Stimulated activated CD4-positive, alpha-beta T cell treated with anti-CD3 and anti-CD28 coated beads, Interleukin-2, amount 100 ng/mL, for 4 hours (primary cell): ENCODE measurements around the gene GADD45G.
A peak's percentile ranks its signal among the peaks of the same experiment; 100 is the strongest.

Experiments used
- DNase-seq: peaks from one replicate; pipeline ENCODE4 v3.0.0-alpha.2; 2020; ENCODE audit warnings: low read depth

The GADD45G gene, protein sequence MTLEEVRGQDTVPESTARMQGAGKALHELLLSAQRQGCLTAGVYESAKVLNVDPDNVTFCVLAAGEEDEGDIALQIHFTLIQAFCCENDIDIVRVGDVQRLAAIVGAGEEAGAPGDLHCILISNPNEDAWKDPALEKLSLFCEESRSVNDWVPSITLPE

DNA sequence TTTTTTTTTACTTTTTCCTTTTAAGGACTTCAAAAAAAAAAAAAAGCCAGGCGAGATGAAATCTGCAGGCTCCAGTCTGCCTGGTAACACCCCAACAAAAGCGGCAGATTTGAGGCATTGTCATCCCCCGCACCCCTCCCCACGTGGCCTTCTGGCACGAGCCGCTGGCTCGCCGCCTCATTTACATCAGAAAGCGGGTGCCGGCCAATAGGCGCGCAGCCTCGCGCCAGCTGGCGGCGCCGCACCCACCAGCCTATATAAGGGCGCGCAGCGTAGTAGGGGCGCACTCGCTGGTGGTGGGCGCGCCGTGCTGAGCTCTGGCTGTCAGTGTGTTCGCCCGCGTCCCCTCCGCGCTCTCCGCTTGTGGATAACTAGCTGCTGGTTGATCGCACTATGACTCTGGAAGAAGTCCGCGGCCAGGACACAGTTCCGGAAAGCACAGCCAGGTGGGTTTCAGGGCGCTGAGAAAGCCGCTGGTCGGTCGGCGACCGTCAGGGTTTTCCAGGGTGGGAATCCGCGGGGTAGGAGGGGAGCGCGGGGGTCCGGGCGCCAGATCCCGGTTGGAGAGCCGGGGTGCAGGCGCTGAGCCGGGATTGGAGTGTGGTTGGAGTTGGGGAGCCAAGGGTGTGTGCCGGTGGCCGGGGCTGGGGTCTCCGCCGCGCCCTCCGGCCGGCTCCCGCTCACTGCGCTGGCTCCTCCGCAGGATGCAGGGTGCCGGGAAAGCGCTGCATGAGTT, at the start of gene GADD45G:
Gene GADD45G, plus strand, starts transcription at position 284 of the 736 bp plus-strand sequence. Its CDS starts 110 bp downstream, at position 394.
- DNase-seq: peak; percentile 90

DNA sequence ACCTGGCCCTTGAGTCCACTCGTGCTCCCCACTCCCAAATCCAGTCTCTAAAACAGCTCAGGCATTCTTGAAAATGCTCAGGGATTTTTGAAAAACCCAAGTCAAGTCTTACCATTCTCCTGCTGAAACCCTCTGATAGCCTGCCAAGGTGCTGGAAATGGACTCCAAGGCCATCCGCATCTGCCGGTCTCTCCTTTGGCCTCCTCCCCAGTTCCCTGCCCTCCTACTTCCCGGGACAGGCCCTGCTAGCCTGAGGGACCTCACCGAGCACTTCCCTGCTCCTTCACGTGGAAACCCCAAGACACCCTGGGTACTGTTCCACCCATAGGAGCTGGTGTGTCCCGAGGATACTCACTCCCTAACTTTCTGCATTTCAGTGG, 49.8 kb upstream of the GADD45G start:
- no peak for DNase-seq

DNA sequence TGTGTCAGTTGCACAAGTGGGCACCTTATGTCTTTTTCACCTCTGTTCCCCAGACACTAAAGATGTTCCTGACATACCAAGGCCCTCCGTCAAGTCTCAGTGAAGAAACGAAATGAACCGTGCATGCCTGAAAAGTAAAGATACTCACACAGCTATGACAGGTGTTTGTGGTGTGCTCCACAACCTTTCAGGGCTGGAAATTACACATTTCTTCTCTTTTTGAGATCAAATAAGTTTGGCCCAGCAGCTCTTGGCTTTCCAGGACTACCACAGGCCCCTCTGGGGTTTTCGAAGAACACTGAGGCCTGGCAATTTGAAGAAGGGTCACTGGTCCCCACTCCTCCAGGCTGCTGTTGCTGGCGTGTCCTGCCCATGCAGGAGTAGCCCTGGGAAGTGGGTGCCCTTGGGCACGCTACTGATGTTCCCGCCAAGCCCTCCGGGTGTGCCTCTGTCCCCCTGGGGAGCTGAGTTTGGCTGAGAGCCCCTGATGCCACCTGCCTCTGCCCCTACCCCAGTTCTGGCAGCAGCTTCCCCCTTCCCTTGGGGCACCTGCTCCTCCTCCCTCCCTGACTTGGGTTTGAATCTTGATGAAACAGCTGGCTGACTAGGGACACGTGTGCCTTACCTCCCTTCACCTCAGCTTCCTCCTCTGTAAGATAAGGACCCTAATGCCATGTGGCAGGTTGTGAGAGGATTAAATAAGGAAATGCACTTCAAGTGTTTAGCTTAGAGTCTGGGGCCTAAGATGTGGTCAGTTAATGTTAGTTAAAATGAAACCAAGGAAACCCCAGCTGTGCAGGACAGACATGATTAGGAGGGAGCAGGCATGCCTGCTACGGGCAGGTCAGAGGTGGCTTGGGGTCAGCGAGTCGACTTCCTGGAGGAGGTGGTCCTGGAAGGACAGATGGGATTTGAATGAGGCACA, 49.1 kb upstream of the GADD45G start:
- no peak for DNase-seq

DNA sequence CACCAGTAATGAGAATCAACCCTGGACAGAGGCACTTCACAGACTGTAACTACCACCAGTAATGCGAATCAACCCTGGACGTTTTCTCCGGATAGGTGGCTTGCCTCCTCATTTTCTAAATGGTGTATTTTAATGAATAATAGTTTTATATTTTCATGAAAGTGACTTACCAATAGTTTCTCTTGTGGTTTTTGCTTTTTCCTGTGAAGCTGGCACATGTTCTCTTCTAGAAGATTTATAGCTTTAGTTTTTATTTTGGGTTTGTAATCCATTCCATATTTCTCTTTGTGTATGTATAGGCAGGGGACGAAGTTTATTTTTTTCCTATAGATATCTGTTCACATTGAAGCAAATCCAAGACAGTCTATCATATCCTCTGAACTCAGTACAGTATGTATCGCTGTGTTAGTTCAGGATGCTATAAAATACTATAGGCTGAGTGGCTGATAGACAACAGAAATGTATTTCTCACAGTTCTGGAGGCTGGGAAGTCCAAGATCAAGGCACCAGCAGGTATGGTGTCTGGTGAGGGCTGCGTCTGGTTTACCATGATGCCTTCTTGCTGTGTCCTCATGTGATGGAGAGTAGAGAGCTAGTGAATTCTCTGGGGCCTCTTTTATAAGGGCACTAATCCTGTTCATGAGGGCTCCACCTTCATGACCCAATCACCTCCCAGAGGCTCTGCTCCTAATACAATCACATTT, 46.5 kb upstream of the GADD45G start:
- DNase-seq: no peak

DNA sequence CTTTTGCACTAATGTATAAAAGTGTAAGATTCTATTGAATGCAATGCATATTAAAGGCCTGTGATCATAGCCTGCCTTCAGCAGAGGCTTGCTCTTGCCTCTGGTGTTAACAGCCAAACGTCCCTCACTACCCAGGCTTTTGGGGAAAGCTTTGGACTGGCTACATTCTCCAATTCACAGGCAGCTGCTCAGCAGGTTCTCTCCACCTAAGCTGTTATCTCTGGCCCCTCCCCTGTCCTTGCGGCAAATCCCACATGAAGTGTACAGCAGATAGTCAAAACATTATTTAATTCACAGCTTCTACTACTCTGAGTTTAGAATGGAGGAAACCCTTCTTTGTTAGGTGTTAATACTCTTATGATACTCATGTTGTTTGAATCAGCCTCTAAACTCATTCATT, 45.9 kb upstream of the GADD45G start:
- no peak for DNase-seq

DNA sequence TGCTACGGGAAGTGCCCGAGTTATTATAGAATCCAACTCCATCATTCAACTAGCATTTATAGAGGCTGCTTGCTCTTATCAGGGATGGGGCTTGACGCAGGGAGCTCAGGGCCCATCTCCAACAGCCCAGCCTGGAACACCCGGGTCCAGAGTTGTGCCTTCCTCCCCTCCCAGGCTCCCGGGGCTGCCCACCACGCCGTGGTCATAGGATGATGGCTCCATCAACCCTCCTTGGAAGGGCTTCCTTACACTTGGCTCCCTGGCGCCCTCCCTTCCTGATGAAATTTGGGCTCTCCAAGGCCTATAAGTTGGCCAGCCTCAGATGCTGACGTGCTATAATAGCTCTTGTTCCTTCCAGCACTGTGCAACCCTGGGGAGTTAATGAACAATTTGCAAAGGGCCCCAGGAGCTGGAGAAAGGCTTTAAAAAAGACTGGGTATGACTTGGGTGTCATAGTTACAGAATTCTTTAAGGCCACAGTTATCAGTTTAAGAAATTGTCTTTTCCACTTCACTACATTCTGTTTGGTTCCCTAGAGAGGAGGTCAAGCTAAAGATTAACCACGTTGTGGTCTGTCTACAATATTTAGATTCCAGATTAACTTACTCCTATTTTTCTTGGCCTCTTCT, 42.5 kb upstream of the GADD45G start:
- DNase-seq: no peak

DNA sequence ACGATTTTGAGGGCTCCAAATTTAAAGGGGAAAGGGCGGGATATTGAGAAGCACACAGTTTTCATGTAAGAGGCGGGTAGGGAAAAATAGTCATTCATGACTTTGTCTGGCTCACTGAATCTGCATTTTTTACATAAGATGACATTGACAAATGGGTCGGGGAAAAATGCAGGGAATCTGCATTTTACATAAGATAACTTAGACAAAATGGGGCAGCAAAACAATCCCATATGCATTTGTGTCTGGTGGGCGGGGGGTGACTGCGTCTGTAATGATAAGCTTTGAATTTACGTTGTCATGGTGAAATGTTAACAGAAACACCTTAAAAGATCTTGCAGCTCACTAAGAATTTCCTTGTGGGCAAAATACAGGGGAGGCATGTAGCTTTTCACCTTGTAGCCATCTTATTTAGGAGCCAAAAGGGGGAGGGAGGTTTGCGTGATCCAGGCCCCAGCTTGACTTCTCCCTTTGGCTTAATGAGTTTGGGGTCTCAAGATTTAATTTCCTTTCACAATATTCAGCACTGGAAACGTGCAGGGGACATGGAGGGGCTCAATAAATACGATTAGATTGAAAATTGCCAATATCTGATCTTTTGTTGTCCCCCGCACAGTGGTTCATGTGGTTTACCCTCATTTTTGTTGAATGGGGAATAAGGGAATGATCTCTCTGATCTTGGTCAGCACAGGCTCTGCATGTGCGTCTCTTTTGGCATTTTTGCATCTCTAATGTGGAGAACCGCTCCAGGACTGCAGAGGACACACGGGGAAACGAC, 41.1 kb upstream of the GADD45G start:
- no peak for DNase-seq

DNA sequence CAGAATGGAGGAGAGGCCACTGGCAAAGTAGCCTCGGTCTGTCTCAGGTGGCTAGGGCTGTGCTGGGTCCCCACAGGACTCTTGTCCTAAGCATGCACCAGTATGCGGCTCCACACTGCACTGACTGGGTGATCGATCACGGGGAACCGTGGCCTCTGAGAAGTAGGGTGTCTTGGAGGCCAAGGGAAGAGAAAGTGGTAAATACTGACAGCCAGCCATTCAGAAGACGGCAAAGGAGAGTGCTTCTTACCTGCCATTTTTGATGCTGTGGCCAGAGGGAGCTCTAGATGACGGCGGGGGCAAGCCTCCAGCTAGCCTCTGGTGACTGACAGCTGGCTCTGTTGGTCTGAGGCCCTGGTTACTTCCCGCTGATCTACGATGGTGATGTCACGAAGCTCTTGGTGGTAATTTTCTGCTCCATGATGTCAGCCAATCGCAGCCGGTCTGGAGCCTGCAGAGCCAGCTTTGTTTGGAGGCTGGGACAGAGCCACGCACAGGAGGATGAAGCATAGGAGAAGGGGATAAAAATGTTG, 40.4 kb upstream of the GADD45G start:
- DNase-seq: no peak

DNA sequence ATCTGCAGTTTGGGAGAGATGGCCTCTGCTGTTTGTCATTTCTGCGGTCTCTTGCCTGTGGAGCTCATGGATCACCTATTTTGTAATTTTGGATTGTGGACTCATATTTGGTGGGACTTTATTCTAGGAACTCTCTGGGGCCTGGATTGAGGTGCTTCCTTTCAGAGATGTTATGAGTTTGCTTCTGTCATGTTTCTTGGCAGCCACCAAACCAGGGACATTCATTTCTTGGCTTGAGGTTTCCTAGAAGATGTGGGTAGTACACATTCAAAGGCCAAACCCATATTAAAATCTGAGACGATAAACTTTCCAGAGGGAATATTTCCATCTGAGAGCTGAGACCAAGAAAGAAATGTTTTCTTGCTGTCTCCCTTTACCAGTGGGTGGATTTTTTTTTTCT, 37.2 kb upstream of the GADD45G start:
- DNase-seq: no peak

DNA sequence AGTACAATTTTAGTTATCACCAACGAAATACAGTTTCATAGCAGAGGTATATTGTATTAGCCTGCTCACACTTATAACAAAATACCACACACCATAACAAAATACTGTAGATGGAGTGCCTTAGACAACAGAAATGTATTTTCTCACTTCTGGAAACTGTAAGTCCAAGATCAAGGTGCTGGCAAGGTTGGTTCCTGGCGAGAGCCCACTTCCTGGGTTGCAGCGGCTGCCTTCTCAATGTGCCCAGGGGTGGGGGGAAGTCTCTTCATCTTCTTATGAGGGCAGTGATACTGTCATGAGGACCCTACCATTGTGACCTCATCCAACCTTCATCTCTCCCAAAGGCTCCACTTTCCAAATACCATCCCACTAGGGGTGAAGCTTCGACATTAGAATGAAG, 30.5 kb upstream of the GADD45G start:
- DNase-seq: no peak

DNA sequence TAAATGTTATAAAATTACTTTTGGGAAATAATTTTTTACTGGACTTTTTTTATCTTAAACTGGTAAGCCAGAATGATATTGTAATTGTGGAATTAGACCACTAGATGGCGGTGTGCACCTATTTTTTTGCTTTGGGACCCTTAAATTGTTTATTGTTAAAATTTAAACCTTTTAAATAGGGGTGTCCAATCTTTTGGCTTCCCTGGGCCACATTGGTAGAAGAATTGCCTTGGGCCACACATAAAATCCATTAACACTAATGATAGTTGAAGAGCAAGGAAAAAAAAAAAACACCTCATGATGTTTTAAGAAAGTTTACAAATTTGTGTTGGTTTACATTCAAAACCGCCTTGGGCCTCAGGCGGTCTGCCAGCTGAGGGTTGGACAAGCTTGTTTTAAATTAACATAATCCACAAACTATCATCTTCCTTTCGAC, 28.4 kb upstream of the GADD45G start:
- no peak for DNase-seq

DNA sequence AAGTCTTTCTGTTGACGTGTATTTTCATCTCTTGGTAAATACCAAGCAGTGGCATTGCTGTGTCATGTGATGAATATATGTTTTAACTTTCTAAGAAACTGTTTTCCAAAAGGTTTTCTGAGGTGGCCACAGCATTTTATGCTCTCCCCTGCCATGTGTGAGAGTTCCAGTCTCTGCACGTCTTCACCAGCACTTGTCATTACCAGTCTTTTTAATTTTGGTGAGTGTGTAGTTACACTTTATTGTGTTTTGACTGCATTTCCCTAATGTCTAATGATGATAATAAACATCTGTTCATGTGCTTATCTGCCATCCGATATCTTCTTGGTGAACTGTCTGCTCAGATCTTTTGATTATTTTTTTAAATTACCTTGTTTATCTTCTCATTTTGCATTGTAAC, 27.4 kb upstream of the GADD45G start:
- no peak for DNase-seq

DNA sequence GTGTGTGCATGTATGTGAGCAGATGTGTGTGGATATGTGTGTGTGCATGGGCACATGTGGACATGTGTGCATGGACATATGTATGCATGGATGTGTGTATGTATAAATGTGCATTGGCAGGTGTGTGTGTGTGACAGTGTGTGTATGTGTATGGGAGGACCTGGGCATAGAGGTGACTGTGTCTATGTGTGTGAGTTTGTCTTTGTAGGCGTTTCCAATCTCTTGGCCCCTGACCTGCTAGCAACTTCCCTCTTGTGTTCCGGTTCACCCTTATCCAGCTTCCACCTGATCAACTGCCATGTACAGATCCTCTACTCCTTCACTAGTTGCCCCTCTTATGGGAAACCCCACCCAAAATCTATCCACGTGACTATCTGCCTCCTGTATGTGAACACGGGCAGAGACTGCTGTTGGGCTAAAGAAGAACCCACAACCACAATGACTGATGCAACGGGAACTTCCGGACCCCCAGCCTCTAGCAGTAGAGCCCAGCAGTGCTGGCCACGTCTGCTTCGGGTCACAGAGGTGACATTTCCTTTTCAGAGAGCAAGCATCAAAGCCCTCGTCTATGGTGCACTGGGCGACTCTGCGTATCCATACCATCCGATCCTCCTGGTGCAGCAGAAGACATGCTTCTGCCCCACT, 24.9 kb upstream of the GADD45G start:
- no peak for DNase-seq

DNA sequence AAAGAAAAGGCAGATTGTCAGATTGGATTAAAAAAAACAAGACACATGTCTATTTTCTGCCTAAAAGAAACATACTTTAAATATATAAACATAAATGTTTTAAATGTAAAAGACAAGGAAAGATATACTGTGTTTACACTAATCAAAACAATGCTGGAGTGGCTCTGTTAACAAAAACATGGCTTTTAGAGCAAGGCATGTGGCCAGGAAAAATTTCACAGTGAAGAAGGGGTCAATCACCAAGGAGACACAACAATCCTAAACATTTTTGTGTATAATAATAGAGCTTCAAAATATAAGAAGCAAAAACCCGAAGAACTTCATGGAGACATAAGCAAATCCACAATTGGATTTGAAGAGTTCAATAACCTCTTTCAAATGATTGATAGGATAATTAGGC, 18.5 kb upstream of the GADD45G start:
- DNase-seq: no peak

DNA sequence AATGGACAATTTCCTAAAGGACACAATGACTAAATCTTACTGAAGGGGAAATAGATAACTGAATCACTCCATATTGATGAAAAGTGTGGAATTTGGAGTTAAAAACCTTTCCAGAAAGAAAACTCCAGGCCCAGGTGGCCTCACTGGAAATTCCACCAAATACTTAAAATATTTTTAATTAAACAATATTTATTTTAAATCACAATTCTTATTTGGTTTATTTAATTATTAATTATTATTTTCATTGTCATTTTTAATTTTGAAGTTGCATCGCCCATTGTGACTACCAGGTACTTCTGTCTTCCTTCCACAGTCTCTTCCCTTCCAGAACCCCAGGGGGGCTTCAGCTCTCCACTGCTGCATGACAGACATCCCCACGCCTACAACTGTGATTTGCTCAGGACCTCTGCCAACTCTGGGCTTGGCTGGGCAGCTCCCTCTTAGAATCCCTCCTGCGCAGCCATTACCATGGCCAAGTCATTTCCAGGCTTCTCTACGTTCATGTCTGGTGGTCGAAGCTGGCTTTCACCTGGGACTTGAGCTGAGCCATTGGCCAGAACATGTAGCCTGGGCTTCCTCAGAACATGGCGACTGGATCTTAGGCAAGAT, 16.4 kb upstream of the GADD45G start:
- DNase-seq: no peak

DNA sequence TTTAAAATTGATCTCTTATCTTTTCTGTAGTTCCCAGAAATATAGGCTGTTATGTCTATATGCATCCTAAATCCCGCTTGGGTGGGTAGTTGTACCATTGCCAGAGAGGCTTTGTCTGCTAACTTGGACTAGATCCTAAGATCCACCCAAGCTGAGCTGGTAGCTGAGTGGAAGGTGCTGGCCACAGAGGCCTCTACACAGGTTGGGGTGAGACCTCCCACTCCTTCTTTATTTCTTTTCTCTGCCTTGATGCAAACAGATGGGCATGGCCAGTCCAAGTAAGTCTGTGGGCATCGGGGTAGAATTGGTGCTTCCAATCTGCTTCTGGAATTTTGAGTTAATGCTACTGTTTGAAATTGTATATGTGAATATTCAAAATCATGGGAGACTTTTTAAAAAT, 14.4 kb upstream of the GADD45G start:
- no peak for DNase-seq

DNA sequence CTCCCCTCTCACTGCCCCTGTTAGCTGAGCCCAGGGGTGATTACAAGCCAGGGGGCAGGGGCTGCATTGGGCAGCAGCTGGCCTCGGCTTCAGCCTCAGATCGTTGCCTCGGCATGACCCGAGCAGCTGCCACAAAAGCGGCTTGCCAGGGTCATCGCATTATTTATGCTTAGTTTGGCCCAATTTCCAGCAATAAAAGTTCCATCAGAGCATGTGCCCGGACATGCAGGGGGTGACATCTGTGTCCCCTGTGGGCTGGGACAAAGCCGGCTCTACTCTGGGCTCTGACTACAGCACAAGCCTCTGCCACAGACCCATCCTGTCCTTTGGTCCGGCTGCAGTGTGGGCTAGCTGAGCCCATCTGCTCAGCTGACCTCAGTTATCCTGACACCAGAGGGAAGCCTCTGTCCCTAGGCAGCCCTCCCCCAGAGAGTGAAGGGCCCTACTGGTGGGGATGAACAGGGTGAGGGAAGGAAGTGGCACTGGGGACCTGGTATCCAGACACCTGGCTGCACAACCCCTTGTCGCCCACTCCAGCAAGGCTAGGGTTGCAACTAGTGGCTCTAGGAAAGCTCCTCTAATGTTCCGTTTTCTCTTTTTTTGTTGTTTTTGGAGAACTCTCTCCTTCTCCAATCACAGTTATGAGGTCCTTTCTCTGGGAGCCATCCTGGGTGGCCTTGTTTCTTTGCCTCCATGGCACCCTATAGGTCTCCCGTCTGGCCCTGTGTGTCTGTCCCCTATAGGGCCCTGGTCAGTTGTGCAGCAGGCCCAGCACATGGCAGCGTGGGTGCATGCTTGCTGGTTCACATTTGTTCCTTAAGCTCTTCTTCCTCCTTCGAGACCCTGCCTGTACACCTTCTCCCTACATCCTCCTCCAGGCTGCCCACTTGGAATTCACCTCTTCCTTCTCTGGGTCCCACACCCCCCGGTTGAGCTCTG, 13.3 kb upstream of the GADD45G start:
- DNase-seq: no peak

DNA sequence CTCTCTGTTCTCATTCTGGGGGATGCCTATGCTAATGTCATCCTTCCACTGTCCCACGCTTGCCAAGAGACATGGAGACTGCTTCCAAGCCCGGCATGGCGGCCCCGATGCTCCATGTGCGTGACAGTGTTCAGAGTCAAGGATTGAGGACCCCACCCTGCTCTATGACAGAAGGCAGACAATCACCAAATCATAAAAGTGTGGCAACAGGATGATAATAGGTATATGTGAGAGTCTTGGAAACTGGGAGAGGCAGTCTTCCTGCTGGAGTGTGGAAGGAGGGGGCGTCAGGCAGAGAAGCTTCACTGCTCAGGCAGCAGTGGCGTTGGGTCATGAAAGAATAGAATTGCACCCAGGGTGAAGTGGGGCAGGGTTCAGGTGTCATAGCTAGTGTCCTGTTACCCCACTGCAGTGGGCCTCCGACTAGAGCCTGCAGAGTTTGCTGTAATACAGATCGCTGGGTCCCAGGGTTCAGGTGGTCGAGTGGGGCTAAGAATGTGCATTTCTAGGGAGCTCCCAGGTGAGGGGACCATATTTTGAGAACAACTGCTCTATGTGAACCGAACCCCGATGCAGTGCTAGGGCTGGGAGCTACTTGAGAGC, 12.5 kb upstream of the GADD45G start:
- no peak for DNase-seq
